Adrenal gland (tissue), 12 donors: ENCODE measurements around the gene CUX1. TPM values are rescaled to one million over a fixed set of nuclear protein-coding genes. Genes with fewer than 3 reads are reported as not detected.

Experiments
- DNase-seq, 7 donors: peaks; one replicate each; pipeline ENCODE4 v3.0.0-alpha.2; 2019 to 2020
- H3K27ac ChIP-seq, 5 donors: fragments of 200-600 bp; sonication (generic) in 4 of 5; 1 replicate in 3 of 5; 2 replicates in 2 of 5; pipeline versions ENCODE4 v1.5.1 to v1.8.0; 2016 to 2020; ENCODE audit warnings: mild to moderate bottlenecking in 1 of 5
- H3K27me3 ChIP-seq: fragments of 200-600 bp; 2 replicates; pipeline ENCODE4 v1.8.0; 2021
- H3K36me3 ChIP-seq, 2 donors: fragments of 200-600 bp; replicated peaks in 1 of 2; 1 replicate in 1 of 2; 2 replicates in 1 of 2; pipeline versions ENCODE4 v1.5.1 to v1.8.0; 2018 to 2022
- H3K4me1 ChIP-seq, 2 donors: fragments of 200-600 bp; replicated peaks in 1 of 2; 1 replicate in 1 of 2; 2 replicates in 1 of 2; pipeline versions ENCODE4 v1.5.1 to v1.8.0; 2018 to 2021
- H3K4me3 ChIP-seq, 4 donors: fragments of 200-600 bp; sonication (generic) in 3 of 4; one replicate each; pipeline ENCODE4 v1.5.1; 2016 to 2018
- H3K9me3 ChIP-seq, 3 donors: fragments of 200-600 bp; sonication (generic) in 1 of 3; replicated peaks in 1 of 3; 1 replicate in 2 of 3; 2 replicates in 1 of 3; pipeline versions ENCODE4 v1.5.1 to v1.8.0; 2016 to 2021
- POLR2A ChIP-seq, 2 donors: fragments of 450-650 bp; IDR thresholded peaks; one replicate each; pipeline ENCODE4 v1.6.1; 2017; ENCODE audit warnings: antibody characterized with exemption in 2 of 2, mild to moderate bottlenecking in 2 of 2, moderate library complexity in 1 of 2
- WGBS, 4 donors: extraction: QIAGEN DNeasy Blood & Tissue Kit in 2 of 4; methylation state at CpG; one replicate each; pipeline versions ENCODE4 v1.1.5 to v1.1.7; 2013 to 2017; 5-methylcytosine and 5-hydroxymethylcytosine counted together
- intact Hi-C, 2 donors: fragments of 100-400 bp; cut with DNase I; formaldehyde crosslinking; loops; one replicate each; pipeline versions ENCODE4 v1.14.1 to v1.15.0; 2022 to 2023
- polyA plus RNA-seq, 3 donors: library from polyadenylated mRNA; stranded (reverse); fragments of 200-250 nt in 2 of 3; fragments of 350-450 nt in 1 of 3; fragmentation: Illumina TruSeq in 1 of 3; extraction: RNeasy Lipid Tissue Mini Kit (QIAGEN cat#74804) in 1 of 3; gene quantifications; one replicate each; pipeline ENCODE4 v1.2.3, GENCODE V29; 2013 to 2014
- total RNA-seq, 9 donors: library from RNA; depleted of rRNA in 4 of 9; stranded (reverse); fragments of >200 nt in 4 of 9; fragments of 120-200 nt in 1 of 9; fragmentation: NEBNext Ultra II Directional in 1 of 9; extraction: Animal tissue kit (Norgen Biotek cat#: 25700) in 1 of 9; gene quantifications; one replicate each; pipeline versions ENCODE4 v1.1.0 to v1.2.4, GENCODE V29; 2013 to 2023
- TF ChIP-seq, protein P1 (sequence below), 6 experiments: fragments of 450-650 bp in 4 of 6; fragments of 200-600 bp in 2 of 6; sonication (generic) in 1 of 6; IDR thresholded peaks; 1 replicate in 5 of 6; 2 replicates in 1 of 6; pipeline versions ENCODE4 v1.5.1 to v1.8.0; 2016 to 2021; ENCODE audit warnings: antibody characterized with exemption in 6 of 6, mild to moderate bottlenecking in 2 of 6, moderate library complexity in 1 of 6
- donor health status: healthy with polysubstance abuse.
- donor health status: Bipolar disorder and iron deficiency.
- donor health status: DM: yes; HTN: yes; CAD: no.
- donor health status: DM: no; HTN: no; CAD: no.
- donor health status: DM: no; HTN: no; CAD: no.
- donor health status: DM: yes; HTN: yes; CAD: no.

The CUX1 gene
- total and polyA plus RNA-seq, 12 donors: 17.2 to 72.6 (median 58.3) TPM

DNA sequence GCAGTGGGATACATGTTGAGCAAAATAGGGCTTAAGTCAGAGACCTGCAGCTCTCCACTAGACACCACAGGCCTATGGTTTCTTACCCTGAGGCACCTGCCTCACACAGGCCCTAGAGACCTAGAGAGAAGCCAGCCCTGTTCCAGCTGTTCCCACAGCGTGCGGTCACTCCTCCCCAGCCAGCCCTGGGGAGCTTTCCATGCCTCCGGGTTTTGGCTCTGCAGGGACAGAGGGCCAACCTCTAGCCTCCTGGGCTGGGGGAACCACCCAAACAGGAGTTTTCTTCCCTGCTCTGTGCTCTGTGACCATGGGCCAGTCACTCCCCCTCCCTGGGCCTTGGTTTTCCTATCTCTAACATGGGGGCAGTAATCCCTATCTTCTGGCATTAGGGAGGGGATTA, 502.2 kb downstream of the CUX1 start:
- Histone ChIP-seq H3K4me1 (peaks cover 0 to 5% of the 10 kb centered on the region in 2 donors), H3K36me3 (no peaks in the 10 kb centered on the region), H3K27ac (no peak overlapping the region), H3K27me3 (no peaks in the 10 kb centered on the region), H3K4me3 (no peak overlapping the region), H3K9me3 (no peaks in the 10 kb centered on the region)
- WGBS, 4 donors: 81 to 98% (median 95%) methylated on average over 3 of the region's 3 CpGs; no CpG with 5 or more reads in 1 of the 4 donors
- TF ChIP-seq, protein P1, sequence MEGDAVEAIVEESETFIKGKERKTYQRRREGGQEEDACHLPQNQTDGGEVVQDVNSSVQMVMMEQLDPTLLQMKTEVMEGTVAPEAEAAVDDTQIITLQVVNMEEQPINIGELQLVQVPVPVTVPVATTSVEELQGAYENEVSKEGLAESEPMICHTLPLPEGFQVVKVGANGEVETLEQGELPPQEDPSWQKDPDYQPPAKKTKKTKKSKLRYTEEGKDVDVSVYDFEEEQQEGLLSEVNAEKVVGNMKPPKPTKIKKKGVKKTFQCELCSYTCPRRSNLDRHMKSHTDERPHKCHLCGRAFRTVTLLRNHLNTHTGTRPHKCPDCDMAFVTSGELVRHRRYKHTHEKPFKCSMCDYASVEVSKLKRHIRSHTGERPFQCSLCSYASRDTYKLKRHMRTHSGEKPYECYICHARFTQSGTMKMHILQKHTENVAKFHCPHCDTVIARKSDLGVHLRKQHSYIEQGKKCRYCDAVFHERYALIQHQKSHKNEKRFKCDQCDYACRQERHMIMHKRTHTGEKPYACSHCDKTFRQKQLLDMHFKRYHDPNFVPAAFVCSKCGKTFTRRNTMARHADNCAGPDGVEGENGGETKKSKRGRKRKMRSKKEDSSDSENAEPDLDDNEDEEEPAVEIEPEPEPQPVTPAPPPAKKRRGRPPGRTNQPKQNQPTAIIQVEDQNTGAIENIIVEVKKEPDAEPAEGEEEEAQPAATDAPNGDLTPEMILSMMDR (IDR thresholded peaks at IDR 0.05): no peak
- TF ChIP-seq POLR2A (IDR thresholded peaks at IDR 0.05): no peak
- intact Hi-C loops: no loop called here
- DNase-seq: no peak

DNA sequence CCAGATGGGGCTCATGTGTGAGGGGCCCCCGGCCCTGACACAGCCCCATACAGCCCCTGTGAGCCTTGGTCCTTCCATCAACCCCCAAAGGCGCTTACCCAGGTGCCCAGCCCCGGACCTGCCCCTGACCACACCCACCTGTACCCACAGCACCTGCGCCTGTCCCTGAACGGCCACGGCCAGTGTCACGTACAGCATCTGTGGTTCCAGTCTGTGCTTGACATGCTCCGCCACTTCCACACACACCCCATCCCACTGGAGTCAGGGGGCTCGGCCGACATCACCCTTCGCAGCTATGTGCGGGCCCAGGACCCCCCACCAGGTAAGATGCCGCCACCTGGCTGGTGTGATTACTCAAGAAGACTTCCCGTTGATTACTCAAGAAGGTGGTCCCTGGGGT, 502.8 kb downstream of the CUX1 start:
- intact Hi-C loops: no loop called here
- H3K4me1 ChIP-seq: peaks cover 0 to 5% of the 10 kb centered on the region in 2 donors
- no peak overlapping the region for H3K27ac ChIP-seq
- no peak for DNase-seq
- no peaks in the 10 kb centered on the region for H3K36me3 ChIP-seq
- no peaks in the 10 kb centered on the region for H3K9me3 ChIP-seq
- H3K27me3 ChIP-seq: no peaks in the 10 kb centered on the region
- TF ChIP-seq POLR2A (IDR thresholded peaks at IDR 0.05): no peak
- TF ChIP-seq, protein P1 (IDR thresholded peaks at IDR 0.05): no peak
- H3K4me3 ChIP-seq: no peak overlapping the region
- WGBS, 4 donors: 92 to 100% (median 95%) methylated on average over 3 to 14 of the region's 14 CpGs

DNA sequence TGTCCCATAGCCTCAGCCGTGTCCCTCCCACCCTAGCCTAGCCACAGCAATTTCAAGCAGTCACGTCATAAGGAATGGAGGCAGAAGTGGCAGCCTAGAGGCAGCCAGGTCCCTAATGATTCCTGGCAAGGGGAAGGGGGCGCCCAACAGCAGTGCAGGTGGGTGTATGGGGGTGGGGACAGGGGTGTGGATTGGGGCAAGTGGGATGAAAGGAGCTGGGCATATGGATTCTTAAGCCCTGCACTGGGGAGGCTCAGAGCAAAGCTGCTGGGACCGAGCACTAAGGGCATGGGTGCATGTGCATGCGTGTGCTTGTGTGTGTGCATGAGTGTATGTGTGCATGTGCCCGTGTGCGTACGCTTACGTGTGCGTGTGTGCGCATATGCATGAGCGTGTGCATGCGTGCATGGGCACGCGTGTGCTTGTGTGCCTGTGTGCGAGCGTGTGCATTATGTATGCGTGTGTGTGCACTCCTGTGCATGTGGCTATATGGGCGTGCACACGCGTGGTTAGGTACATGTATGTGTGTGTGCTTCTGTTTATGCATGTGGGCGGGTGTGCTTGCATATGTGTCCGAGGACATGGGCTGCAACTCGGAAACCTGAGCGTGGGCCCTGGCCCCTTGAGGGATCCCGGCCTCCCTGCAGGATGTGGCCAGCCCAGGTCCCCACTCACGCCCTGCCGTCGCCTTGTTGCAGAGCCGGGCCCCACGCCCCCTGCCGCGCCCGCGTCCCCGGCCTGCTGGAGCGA, 503.4 kb downstream of the CUX1 start:
- no peak for TF ChIP-seq POLR2A (IDR thresholded peaks at IDR 0.05)
- TF ChIP-seq, protein P1 (IDR thresholded peaks at IDR 0.05): no peak
- H3K4me3 ChIP-seq: no peak overlapping the region
- intact Hi-C loops: no loop called here
- WGBS, 4 donors: 77 to 93% (median 85%) methylated on average over 23 to 37 of the region's 37 CpGs
- H3K4me1 ChIP-seq: peaks cover 0 to 5% of the 10 kb centered on the region in 2 donors
- H3K36me3 ChIP-seq: no peaks in the 10 kb centered on the region
- H3K9me3 ChIP-seq: no peaks in the 10 kb centered on the region
- no peaks in the 10 kb centered on the region for H3K27me3 ChIP-seq
- H3K27ac ChIP-seq: no peak overlapping the region
- no peak for DNase-seq

DNA sequence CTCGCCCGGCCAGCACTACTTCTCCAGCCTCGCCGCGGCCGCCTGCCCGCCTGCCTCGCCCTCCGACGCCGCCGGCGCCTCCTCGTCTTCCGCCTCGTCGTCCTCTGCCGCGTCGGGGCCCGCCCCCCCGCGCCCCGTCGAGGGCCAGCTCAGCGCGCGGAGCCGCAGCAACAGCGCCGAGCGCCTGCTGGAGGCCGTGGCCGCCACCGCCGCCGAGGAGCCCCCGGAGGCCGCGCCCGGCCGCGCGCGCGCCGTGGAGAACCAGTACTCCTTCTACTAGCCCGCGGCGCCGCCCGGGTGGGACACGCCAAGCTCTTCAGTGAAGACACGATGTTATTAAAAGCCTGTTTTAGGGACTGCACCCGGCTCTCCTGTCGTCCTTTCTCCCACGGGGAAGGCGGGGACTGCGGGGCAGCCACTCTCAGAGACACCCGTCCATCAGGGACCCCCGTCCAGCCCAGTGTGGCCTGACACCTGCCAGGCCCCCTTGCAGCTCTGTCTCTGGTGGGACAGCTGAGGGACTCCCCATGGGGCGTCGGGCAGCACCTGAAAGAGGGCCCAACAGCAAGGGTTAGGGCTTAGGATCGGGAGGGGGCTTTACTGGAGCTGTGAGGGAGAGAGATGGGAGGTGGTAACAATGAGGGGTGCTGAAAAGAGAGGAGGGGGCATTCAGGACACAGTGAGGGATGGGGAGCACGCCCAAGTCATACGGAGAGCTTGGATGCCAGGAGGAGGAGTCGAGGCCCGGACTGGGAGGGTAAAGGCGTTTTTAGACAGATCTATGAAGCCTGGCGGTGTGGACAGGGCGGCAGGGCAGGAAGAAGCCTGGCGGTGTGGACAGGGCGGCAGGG, 504.1 kb downstream of the CUX1 start:
- Histone ChIP-seq H3K27ac (peak overlapping the region in 1 of 5 donors; percentile 61), H3K36me3 (no peaks in the 10 kb centered on the region), H3K4me3 (no peak overlapping the region), H3K4me1 (peaks cover 0 to 5% of the 10 kb centered on the region in 2 donors), H3K27me3 (no peaks in the 10 kb centered on the region), H3K9me3 (no peaks in the 10 kb centered on the region)
- DNase-seq: peak in 1 of 7 donors; percentile 32
- 31 to 42% (median 36%) methylated on average over 42 to 73 of the region's 73 CpGs for WGBS, 4 donors
- intact Hi-C loops: no loop called here
- TF ChIP-seq POLR2A (IDR thresholded peaks at IDR 0.05): no peak
- TF ChIP-seq, protein P1 (IDR thresholded peaks at IDR 0.05): peak in 1 of 6 experiments; percentile 5
